ENCODE data around the gene ZNF821. TPM values are rescaled to one million over a fixed set of nuclear protein-coding genes. Genes with fewer than 3 reads are reported as not detected.

ZNF821 gene, protein sequence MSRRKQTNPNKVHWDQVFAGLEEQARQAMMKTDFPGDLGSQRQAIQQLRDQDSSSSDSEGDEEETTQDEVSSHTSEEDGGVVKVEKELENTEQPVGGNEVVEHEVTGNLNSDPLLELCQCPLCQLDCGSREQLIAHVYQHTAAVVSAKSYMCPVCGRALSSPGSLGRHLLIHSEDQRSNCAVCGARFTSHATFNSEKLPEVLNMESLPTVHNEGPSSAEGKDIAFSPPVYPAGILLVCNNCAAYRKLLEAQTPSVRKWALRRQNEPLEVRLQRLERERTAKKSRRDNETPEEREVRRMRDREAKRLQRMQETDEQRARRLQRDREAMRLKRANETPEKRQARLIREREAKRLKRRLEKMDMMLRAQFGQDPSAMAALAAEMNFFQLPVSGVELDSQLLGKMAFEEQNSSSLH
- 10.2 and 16.3 TPM in 2 replicates for total RNA-seq

DNA sequence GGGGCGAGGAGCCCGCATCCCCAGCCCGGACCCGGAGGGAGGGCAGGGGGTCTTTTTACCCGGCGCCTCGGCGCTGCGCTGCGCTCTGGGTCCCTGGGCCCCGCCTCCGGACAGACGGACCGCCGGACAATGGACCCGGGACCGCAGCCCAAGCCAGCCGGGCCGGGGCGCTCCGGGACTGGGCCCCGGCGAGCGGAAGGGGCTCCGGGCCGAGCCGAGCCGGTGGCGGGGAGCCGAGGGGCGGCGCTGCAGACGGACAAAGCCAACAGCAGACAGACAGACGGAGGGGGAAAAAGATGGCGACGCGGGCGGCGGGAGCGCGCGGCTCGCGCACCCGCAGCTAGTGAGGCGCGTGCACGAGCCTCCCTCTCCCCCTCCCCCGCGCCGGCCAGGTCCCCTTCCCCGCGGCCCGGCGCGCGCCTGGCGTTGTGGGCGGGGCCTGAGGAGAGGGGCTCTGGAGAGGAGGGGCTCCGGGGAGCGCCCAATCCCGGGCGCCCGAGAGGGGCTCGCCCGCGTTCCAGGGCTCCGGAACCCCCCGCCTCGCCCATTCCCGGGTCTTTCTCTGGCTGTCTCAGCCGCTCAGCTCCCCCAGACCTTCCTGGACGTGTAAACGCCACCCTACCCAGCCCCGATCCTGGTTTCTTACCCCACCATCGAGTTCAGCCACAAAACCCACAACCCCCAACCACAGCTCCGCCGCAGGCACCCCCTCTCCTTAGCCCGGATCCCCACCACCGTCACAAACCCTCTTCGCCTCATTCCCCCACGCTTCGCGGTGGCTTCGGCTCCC lies at the start of gene ZNF821:
TSS of gene ZNF821 (minus strand) at position 334 of the 790 bp plus-strand sequence. CDS start 4,236 bp downstream, outside the sequence.

DNA sequence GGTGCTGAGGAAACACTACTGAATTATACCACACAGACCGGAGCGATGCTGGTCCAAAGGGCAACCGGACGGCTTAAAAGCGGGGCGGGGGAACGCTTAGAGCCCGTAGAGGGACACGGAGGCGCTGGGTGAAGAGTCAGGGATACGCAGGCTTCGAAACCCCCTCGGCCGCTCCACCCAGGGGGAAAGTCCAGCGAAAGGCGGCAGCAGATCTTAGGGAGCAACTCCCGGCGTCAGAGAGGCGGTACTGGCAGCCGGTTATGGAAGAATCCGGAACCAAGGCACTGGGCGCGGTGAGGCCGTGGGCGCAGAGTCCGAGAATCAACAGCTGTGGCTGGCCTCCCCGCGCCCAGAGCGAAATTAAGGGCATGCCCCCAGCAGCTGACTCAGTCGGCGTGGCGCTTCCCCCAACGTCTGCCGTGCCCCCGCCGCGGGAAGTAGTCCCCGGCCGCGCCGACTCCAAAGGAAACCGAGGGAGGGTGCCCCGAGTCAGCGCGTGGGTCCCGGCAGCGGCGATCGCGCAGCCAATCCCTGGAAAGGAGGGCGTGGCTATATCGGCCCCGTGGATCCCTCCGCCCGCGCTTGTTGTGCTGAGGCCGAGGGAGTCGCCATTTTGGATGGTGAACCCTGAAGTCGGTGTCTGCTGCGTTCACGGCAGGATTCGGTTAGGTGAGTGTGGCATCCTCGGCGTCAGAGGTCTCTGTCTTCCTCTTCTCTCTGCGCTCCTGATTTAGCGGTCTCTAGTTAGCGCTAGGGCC lies 11.1 kb upstream of the ZNF821 start, which contains the start of gene IST1:
TSS of gene IST1 (plus strand) at position 611 of the 758 bp plus-strand sequence. CDS start 20,110 bp downstream, outside the sequence.

DNA sequence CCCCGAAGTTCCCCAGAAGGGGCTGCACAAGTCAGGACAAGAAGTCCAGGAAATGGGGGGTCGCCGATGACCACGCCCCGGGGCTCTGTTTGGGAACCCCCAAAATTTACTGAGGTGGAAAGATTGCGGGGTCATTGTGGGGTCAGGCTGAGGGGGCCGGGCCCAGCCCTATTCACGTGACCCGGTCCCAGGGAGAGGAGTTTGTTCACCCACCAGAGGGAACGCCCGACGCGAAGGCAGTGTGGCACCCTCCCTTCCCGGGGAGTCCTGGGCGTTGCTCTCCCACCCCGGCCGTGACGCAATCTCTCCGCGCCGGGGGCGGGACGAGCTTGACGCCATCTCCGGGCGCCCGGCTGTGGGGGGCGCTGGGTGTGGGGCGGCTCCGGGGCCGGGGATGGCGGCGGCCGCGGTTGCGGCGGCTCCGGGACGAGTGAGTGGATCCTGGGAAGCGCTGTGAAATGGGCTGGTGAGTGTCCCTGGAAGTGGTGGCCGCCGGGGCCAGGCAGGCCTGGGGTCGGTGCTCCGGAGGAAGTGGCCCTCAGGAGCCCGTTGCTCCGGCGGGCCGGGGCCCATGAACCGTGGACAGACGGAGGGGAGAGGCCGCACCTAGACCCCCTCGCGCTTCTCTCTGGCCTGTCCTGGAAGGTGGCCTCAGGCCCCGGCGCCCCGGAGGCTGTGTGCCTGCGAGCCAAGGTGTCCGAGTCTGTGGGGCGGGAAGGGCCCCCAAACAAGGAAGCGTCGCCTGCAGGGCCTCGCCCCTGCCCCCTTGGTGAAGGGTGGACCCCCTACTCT lies 38.1 kb downstream of the ZNF821 start, which contains the start of gene ATXN1L:
TSS of gene ATXN1L (plus strand) at position 338 of the 792 bp plus-strand sequence. CDS start 3,765 bp downstream, outside the sequence.

Other genes starting within 250 kb of the ZNF821 start
- gene PHLPP2, start 159.5 kb downstream of the ZNF821 start, total RNA-seq, result 2.9 and 4.9 TPM in 2 replicates
- 46.0 and 47.8 TPM in 2 replicates for gene AP1G1, start 75.3 kb downstream of the ZNF821 start, total RNA-seq
- 9.2 and 11.6 TPM in 2 replicates for gene ATXN1L, start 38.2 kb downstream of the ZNF821 start, total RNA-seq
- gene IST1, start 11.3 kb upstream of the ZNF821 start, total RNA-seq, result 129 and 147 TPM in 2 replicates
- gene PKD1L3, start 116.2 kb upstream of the ZNF821 start, total RNA-seq, result under 0.01 TPM in 1 of 2 replicates, not detected in the other
- 1.2 and 5.8 TPM in 2 replicates for gene DHODH, start 124.6 kb upstream of the ZNF821 start, total RNA-seq
- 24.3 and 63.7 TPM in 2 replicates for gene HP, start 170.3 kb upstream of the ZNF821 start, total RNA-seq
- gene HPR, start 179.0 kb upstream of the ZNF821 start, total RNA-seq, result 3.0 and 41.7 TPM in 2 replicates
- 12.4 and 25.8 TPM in 2 replicates for gene TXNL4B, start 209.4 kb upstream of the ZNF821 start, total RNA-seq
- gene DHX38, start 209.7 kb upstream of the ZNF821 start, total RNA-seq, result 27.3 and 34.2 TPM in 2 replicates